Esophagus muscularis mucosa (tissue), 4 donors: ENCODE measurements around the gene CD6. TPM values are rescaled to one million over a fixed set of nuclear protein-coding genes. Genes with fewer than 3 reads are reported as not detected.

Experiments used
- DNase-seq: peaks from one replicate; pipeline ENCODE4 v3.0.0-alpha.2; 2017; ENCODE audit errors: extremely low spot score
- H3K27ac ChIP-seq, 4 donors: fragments of 200-600 bp; sonication (generic); replicated peaks in 1 of 4; 1 replicate in 3 of 4; 2 replicates in 1 of 4; pipeline ENCODE4 v1.5.1; 2016 to 2019; ENCODE audit warnings: mild to moderate bottlenecking in 1 of 4
- H3K27me3 ChIP-seq, 4 donors: fragments of 200-600 bp; sonication (generic); one replicate each; pipeline versions ENCODE4 v1.5.1 to v1.6.0; 2016 to 2019
- H3K36me3 ChIP-seq, 4 donors: fragments of 200-600 bp; sonication (generic); one replicate each; pipeline ENCODE4 v1.5.1; 2016 to 2019
- H3K4me1 ChIP-seq, 4 donors: fragments of 200-600 bp; sonication (generic); one replicate each; pipeline ENCODE4 v1.5.1; 2016 to 2019
- H3K4me3 ChIP-seq, 4 donors: fragments of 200-600 bp; sonication (generic); 1 replicate in 2 of 4; 2 replicates in 2 of 4; pipeline ENCODE4 v1.5.1; 2016 to 2019; ENCODE audit warnings: mild to moderate bottlenecking in 4 of 4, moderate library complexity in 1 of 4
- H3K9me3 ChIP-seq, 4 donors: fragments of 200-600 bp; sonication (generic); 1 replicate in 3 of 4; 2 replicates in 1 of 4; pipeline ENCODE4 v1.5.1; 2016 to 2019
- EP300 ChIP-seq: sonication (generic); formaldehyde crosslinking; IDR thresholded peaks from one replicate; pipeline ENCODE4 v1.6.1; 2017; ENCODE audit warnings: antibody characterized with exemption
- POLR2A ChIP-seq: fragments of 450-650 bp; IDR thresholded peaks from one replicate; pipeline ENCODE4 v1.6.1; 2017; ENCODE audit warnings: antibody characterized with exemption, moderate library complexity, mild to moderate bottlenecking, low read depth
- POLR2AphosphoS5 ChIP-seq, 2 donors: sonication (generic); formaldehyde crosslinking; IDR thresholded peaks; one replicate each; pipeline ENCODE4 v1.6.1; 2017; ENCODE audit warnings: antibody characterized with exemption in 2 of 2
- WGBS: methylation state at CpG from one replicate; pipeline ENCODE4 v1.1.5; 2018; 5-methylcytosine and 5-hydroxymethylcytosine counted together
- intact Hi-C: fragments of 100-400 bp; cut with DNase I; formaldehyde crosslinking; loops from one replicate; pipeline ENCODE4 v1.15.1; 2023
- total RNA-seq, 4 donors: library from RNA; depleted of rRNA; stranded (reverse); fragments of >200 nt; gene quantifications; one replicate each; pipeline versions ENCODE4 v1.1.0 to v1.2.1, GENCODE V29; 2016
- TF ChIP-seq, protein P1 (sequence below), 3 experiments: fragments of 200-600 bp in 2 of 3; fragments of 450-650 bp in 1 of 3; sonication (generic) in 2 of 3; IDR thresholded peaks; one replicate each; pipeline ENCODE4 v1.5.1; 2017 to 2019; ENCODE audit warnings: antibody characterized with exemption in 3 of 3, mild to moderate bottlenecking in 2 of 3, moderate library complexity in 1 of 3

CD6 gene
- total RNA-seq, 4 donors from 2014 or later: 0.32 to 2.2 (median 1.3) TPM; not detected in 1

DNA sequence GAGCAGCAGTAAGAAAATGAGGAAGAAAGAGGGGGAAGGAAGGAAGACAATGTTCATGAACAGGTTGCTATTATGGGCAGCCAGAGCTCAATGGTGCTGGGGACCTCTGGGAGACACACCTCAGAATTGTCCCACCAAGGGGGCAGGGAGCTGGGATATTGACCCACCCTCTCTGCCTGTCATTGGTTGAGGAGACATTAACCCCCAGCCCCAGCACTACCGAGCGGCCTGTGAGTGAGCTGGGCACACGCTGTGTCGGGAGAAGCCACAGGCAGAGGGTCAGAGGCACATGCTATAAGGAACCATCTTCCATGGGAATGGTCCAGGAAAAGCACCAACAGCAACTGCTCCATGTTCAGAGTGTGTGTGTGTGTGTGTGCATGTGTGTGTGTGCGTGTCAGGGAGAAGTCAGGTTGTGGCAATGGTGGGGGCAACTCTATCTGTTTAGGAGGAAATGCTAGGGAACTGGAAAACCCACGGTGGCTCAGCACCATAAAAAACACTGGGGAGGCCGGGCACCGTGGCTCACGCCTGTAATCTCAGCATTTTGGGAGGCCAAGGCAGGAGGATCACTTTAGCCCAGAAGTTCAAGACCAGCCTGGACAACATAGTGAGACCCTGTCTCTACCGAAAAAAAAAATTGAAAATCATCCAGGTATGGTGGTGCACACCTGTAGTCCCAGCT, 49.2 kb downstream of the CD6 start:
- DNase-seq: no peak
- WGBS: 89% methylated on average over 6 of the region's 10 CpGs
- TF ChIP-seq EP300 (no peak), POLR2AphosphoS5 (IDR thresholded peaks at IDR 0.05) (no peak), POLR2A (no peak)
- TF ChIP-seq, protein P1, sequence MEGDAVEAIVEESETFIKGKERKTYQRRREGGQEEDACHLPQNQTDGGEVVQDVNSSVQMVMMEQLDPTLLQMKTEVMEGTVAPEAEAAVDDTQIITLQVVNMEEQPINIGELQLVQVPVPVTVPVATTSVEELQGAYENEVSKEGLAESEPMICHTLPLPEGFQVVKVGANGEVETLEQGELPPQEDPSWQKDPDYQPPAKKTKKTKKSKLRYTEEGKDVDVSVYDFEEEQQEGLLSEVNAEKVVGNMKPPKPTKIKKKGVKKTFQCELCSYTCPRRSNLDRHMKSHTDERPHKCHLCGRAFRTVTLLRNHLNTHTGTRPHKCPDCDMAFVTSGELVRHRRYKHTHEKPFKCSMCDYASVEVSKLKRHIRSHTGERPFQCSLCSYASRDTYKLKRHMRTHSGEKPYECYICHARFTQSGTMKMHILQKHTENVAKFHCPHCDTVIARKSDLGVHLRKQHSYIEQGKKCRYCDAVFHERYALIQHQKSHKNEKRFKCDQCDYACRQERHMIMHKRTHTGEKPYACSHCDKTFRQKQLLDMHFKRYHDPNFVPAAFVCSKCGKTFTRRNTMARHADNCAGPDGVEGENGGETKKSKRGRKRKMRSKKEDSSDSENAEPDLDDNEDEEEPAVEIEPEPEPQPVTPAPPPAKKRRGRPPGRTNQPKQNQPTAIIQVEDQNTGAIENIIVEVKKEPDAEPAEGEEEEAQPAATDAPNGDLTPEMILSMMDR (IDR thresholded peaks at IDR 0.05): no peak

DNA sequence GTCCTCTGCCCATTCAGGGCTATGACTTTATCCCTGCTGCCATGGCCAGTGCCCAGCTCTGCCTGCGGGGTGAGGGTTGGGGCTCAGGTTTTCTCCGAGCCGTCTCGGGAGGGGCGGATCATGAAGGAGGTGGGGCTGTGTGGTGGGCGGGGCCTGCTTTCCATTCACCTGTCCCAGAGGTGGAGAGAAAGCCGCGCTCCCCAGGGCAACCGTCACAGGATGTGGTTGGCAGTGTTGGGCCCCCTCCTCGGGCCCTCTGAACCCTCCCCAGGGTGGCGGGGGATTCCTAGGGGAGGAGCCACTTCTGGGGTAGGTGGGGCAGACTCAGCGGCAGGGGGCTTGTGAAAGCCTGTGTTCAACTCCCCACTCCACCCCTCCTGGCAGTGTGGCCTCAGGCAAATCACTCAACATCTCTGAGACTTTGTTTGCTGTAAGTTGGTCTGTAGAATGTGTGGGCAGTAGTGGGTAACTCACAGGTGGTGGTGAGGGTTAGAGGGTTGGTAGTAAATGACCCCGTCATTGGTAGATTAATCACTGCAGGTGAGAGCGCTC, 50.3 kb downstream of the CD6 start:
- H3K27ac ChIP-seq: no peak overlapping the region
- TF ChIP-seq EP300 (no peak), POLR2AphosphoS5 (IDR thresholded peaks at IDR 0.05) (no peak), POLR2A (no peak)
- TF ChIP-seq, protein P1 (IDR thresholded peaks at IDR 0.05): no peak
- intact Hi-C loops: no loop called here
- peaks cover 0 to 8% (median 0%) of the 10 kb centered on the region in 4 donors for H3K9me3 ChIP-seq
- DNase-seq: no peak
- H3K36me3 ChIP-seq: no peaks in the 10 kb centered on the region
- H3K4me3 ChIP-seq: no peak overlapping the region
- H3K27me3 ChIP-seq: peaks cover 0 to 40% (median 0%) of the 10 kb centered on the region in 4 donors
- 27% methylated on average over 9 of the region's 14 CpGs for WGBS
- peaks cover 11 to 13% (median 12%) of the 10 kb centered on the region in 4 donors for H3K4me1 ChIP-seq

More for the DNA sequence above, 49.2 kb downstream of the CD6 start:
- H3K9me3 ChIP-seq: peaks cover 0 to 8% (median 0%) of the 10 kb centered on the region in 4 donors
- intact Hi-C loops: no loop called here
- H3K36me3 ChIP-seq: no peaks in the 10 kb centered on the region
- H3K27ac ChIP-seq: no peak overlapping the region
- H3K4me1 ChIP-seq: peaks cover under 1 to 3% (median 2%) of the 10 kb centered on the region in 4 donors
- H3K27me3 ChIP-seq: peaks cover 0 to 40% (median 0%) of the 10 kb centered on the region in 4 donors
- H3K4me3 ChIP-seq: no peak overlapping the region

GRCh38 chr11:61022311-61023085, 51.0 kb downstream of the CD6 start:
- Histone ChIP-seq H3K36me3 (no peaks in the 10 kb centered on the region), H3K27me3 (peaks cover 0 to 37% (median 0%) of the 10 kb centered on the region in 4 donors), H3K4me1 (peaks cover 14 to 17% (median 17%) of the 10 kb centered on the region in 4 donors), H3K4me3 (no peak overlapping the region), H3K9me3 (peaks cover 0 to 8% (median 0%) of the 10 kb centered on the region in 4 donors), H3K27ac (no peak overlapping the region)
- TF ChIP-seq EP300 (no peak), POLR2A (no peak), POLR2AphosphoS5 (IDR thresholded peaks at IDR 0.05) (no peak)
- TF ChIP-seq, protein P1 (IDR thresholded peaks at IDR 0.05): no peak
- intact Hi-C loops: no loop called here
- 78% methylated on average over 10 of the region's 10 CpGs for WGBS
- no peak for DNase-seq

DNA sequence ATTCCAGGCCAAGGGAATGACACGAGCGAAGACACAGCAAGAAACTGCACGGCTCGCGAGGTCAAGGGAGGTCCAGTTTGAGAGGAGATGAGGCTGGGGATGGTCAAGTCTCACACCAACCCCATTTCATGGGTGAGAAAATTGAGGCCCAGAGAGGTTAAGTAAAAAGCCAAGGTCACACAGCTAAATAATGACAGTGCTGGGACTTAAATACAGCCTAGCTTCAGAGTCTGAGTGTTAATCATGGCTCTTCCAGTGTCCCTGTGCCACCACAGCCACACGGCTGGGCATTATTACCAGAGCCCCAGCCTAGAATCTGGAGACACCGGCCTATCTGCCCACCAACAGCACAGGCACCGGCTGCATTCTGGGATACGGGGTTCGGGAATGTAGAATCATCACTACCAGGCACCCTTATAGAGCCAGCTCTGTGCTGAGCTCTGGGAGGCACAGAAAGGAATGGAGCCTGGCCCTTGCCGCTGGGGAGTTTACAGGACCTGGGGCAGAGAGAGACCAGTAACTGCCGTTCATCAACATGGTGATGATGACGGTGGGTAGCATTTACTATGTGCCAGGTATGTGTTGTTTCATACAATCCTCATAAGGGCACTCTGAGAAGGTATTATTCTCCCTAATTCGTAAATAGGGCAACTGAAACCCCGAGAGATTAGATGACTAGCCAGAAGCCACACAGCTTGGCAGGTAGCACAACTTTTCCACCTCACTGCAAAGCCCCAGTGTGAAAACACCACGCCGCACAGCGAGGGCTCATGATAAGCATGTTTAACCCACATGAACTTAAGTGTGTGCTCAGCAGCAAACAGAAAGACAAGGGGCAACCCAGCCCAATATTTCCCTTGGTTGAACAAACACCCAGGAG, 51.8 kb downstream of the CD6 start:
- DNase-seq: no peak
- TF ChIP-seq EP300: no peak
- TF ChIP-seq, protein P1 (IDR thresholded peaks at IDR 0.05): no peak
- peaks cover 0 to 8% (median 0%) of the 10 kb centered on the region in 4 donors for H3K9me3 ChIP-seq
- intact Hi-C loops: no loop called here
- peaks cover 14 to 17% (median 17%) of the 10 kb centered on the region in 4 donors for H3K4me1 ChIP-seq
- H3K4me3 ChIP-seq: no peak overlapping the region
- no peaks in the 10 kb centered on the region for H3K36me3 ChIP-seq
- H3K27me3 ChIP-seq: peaks cover 0 to 30% (median 0%) of the 10 kb centered on the region in 4 donors
- H3K27ac ChIP-seq: no peak overlapping the region
- WGBS: 80% methylated on average over 13 of the region's 18 CpGs
